ENCODE measurements around the gene TAF6L. TPM values are rescaled to one million over a fixed set of nuclear protein-coding genes. Genes with fewer than 3 reads are reported as not detected.
"Not testable (repeated sequence)": the region's sequence is repeated elsewhere in the genome, so short reads cannot be mapped to it uniquely, and the experiment has no call there.

TAF6L gene
- total RNA-seq, 2 donors from 2014 or later, result 5.8 to 9.5 TPM

DNA sequence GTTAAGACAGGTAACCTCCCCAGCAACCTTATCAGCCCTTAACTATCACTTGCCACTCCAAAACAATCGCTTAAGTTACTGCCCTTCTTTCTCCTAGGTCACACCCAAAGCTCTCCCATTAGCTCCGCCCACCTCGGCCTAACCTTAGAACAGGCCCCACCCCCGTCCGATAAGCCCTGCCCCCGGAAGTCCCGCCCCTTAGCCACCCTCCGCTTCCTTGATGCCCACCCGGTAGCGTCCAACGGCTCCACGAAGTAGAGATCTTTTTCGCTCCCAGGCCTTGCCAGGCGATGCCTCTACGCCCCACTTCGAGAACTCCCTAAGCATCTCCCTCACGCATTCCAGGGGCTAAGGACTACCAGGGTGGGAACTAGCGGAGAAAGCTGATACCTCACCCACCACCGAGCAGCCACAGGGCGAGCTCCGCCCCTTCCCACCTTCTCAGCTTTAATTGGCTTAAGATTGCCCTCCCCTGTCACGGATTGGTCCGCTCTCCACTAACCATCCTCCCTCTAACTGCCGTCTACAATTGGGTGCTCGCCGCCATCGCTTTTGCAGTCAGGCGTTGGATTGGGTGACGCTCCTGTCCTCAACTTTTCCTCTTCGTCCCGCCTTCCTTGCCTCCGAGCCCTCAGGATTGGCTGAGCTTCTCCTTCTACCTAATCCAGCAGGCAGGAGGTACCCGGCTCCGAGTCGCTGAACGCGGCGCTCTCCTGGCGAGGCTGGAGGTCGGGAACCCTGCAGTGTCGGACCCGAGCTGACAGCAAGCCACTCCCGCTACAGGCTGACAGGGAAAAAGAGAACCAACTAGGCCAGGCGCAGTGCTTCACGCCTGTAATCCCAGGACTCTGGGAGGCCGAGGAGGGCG lies 17.2 kb upstream of the TAF6L start, which contains the start of gene ZBTB3:
ZBTB3 (minus strand) TSS at position 425 of the 868 bp plus-strand sequence. CDS start 496 bp downstream, outside the sequence.
- H3K27ac ChIP-seq, result peak within 1 kb of the TSS; percentile 89 to 94
- peaks cover 5% of the 10 kb centered on the region for H3K36me3 ChIP-seq
- DNase-seq (ENCODE audit: low spot score), result peak; percentile 99
- peak within 1 kb of the TSS; percentile 64 to 68 for H3K4me3 ChIP-seq
- TF ChIP-seq, protein P1, sequence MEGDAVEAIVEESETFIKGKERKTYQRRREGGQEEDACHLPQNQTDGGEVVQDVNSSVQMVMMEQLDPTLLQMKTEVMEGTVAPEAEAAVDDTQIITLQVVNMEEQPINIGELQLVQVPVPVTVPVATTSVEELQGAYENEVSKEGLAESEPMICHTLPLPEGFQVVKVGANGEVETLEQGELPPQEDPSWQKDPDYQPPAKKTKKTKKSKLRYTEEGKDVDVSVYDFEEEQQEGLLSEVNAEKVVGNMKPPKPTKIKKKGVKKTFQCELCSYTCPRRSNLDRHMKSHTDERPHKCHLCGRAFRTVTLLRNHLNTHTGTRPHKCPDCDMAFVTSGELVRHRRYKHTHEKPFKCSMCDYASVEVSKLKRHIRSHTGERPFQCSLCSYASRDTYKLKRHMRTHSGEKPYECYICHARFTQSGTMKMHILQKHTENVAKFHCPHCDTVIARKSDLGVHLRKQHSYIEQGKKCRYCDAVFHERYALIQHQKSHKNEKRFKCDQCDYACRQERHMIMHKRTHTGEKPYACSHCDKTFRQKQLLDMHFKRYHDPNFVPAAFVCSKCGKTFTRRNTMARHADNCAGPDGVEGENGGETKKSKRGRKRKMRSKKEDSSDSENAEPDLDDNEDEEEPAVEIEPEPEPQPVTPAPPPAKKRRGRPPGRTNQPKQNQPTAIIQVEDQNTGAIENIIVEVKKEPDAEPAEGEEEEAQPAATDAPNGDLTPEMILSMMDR (IDR thresholded peaks at IDR 0.05), result no peak
- H3K27me3 ChIP-seq, result no peaks in the 10 kb centered on the region
- no peaks in the 10 kb centered on the region for H3K9me3 ChIP-seq
- H3K4me1 ChIP-seq, result peaks cover 0 to 27% of the 10 kb centered on the region in 2 donors

- Histone ChIP-seq H3K9me3 (no peaks in the 10 kb centered on the region), H3K27ac (no peak overlapping the region), H3K4me3 (no peak overlapping the region), H3K4me1 (peaks cover 0 to 27% of the 10 kb centered on the region in 2 donors), H3K36me3 (peaks cover 5% of the 10 kb centered on the region), H3K27me3 (no peaks in the 10 kb centered on the region)
- TF ChIP-seq, protein P1 (IDR thresholded peaks at IDR 0.05), result no peak
- no peak for DNase-seq (ENCODE audit: low spot score)
Observed at GRCh38 chr11:62755086-62755615, 16.0 kb upstream of the TAF6L start.

DNA sequence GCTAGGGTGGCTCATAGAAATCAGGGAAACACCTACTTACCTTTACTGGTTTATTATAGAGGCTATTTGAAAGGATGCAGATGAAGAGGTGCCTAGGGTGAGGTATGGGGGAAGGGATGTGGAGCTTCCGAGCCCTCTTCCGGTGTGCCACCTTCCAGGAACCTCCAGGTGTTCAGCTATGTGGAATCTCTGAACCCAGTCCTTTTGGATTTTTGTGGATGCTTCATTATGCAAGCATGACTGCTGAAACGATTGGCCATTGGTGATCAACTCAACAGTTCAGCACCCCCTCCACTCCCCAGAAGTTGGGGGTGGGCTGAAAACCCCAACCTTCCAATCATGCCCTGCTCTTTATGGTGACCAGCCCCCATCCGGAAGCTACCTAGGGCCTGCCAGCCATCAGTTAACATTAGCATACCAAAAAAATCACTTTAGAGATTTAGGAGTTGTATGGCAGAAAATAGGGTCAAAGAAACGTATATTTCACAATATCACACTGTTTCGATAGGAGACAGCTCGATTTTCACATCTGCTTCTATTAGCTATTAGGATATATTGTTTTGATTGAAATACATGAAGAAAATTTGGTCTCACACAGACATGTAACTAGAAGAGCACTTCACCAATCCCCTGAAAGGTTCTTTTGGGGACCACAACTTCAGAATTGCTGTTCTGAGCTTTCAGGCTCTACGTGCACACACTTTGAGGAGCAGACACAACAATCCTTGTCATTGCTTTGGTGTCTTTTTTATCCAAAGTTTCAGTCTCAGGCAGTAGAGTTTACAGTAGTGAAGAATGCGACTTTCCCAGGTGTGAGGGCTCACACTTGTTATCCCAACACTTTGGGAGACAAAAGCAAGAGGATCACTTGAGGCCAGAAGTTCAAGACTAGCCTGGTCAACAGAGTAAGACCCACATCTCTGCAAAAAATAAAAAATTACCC lies 13.1 kb upstream of the TAF6L start:
- Histone ChIP-seq H3K36me3 (no peaks in the 10 kb centered on the region), H3K27me3 (no peaks in the 10 kb centered on the region), H3K27ac (no peak overlapping the region), H3K4me3 (no peak overlapping the region), H3K4me1 (peaks cover 0 to 23% of the 10 kb centered on the region in 2 donors), H3K9me3 (no peaks in the 10 kb centered on the region)
- TF ChIP-seq, protein P1 (IDR thresholded peaks at IDR 0.05), result no peak
- no peak for DNase-seq (ENCODE audit: low spot score)

GRCh38 chr11:62760867-62761227 lies 10.3 kb upstream of the TAF6L start:
- not testable (repeated sequence) for DNase-seq (ENCODE audit: low spot score); H3K27me3 ChIP-seq; H3K36me3 ChIP-seq; H3K9me3 ChIP-seq
- Histone ChIP-seq H3K4me1 (peaks cover 0 to 13% of the 10 kb centered on the region in 2 donors), H3K27ac (peak overlapping the region; percentile 51 to 77), H3K4me3 (peak overlapping the region; percentile 43 to 84)

DNA sequence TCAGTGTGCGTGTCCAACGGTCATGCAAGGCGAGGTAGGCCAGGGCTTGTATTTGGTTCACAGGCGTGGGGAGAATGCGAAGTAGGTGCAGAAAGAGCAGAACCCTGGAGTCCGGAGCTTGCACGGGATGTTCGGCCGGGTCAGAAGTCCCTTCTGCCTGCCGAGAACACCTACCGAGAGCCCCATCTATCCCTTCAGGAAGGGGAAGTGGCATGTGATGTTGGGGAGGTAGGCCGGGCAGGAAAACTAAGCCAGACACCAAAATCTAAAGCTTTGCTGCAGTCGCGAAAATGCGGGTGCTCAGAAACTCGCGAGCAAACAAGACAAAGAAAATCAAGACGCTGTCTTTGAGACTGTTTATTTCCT lies 435 bp upstream of the TAF6L start:
- TF ChIP-seq, protein P1 (IDR thresholded peaks at IDR 0.05), result no peak
- Histone ChIP-seq H3K27me3 (no peaks in the 10 kb centered on the region), H3K27ac (peak overlapping the region; percentile 88 to 93), H3K4me1 (peaks cover 0 to 21% of the 10 kb centered on the region in 2 donors), H3K4me3 (peak overlapping the region; percentile 60 to 68), H3K9me3 (no peaks in the 10 kb centered on the region), H3K36me3 (peaks cover 21% of the 10 kb centered on the region)
- no peak for DNase-seq (ENCODE audit: low spot score)

Measured in right atrium auricular region (tissue), 2 donors.